Stimulated activated CD8-positive, alpha-beta memory T cell treated with anti-CD3 and anti-CD28 coated beads, Interleukin-4, amount 100 ng/mL, for 4 hours (primary cell): ENCODE measurements around the gene C11orf68.

Experiments used
- DNase-seq, 2 donors: peaks; one replicate each; pipeline ENCODE4 v3.0.0-alpha.2; 2020; ENCODE audit warnings: low read depth in 2 of 2, low spot score in 1 of 2

Gene C11orf68

DNA sequence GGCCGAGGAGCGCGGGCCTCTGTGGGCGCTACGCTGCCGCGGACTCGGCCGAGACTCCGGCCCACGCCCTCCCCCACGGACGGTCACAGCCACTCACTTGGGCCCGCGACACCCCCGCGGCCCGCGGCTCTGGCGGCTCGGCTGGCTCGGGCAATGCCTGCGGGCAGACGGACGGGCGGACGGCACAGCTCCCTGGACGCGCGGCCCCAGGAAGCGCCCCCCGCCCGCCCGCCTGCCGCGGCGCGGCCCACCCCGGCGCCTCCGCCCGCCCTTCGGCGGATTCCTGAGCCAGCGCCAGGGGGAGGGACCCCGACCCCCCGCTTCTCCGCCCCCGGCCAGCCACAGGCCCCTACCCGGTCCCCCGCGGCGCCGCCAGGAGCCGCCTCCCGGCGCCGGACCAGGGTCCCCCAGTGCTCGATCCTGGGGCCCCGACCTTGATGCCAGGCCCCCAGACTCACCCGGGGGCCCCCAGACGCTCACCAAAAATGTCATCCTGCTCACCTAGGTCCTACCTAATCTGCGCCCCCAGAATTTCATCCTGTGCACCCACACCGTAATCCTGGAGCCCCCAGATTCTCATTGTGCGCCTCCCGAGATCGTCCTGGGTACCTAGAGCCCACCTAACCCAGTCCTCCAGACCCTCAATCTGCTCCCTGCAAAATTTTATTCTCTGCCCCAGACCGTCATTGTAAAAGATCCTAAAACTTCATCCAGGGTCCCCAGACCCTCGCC, 46.1 kb downstream of the C11orf68 start, which contains the start of gene EFEMP2:
TSS of gene EFEMP2 (minus strand) at position 215 of the 732 bp plus-strand sequence. CDS start 446 bp downstream, outside the sequence.
- DNase-seq: no peak

DNA sequence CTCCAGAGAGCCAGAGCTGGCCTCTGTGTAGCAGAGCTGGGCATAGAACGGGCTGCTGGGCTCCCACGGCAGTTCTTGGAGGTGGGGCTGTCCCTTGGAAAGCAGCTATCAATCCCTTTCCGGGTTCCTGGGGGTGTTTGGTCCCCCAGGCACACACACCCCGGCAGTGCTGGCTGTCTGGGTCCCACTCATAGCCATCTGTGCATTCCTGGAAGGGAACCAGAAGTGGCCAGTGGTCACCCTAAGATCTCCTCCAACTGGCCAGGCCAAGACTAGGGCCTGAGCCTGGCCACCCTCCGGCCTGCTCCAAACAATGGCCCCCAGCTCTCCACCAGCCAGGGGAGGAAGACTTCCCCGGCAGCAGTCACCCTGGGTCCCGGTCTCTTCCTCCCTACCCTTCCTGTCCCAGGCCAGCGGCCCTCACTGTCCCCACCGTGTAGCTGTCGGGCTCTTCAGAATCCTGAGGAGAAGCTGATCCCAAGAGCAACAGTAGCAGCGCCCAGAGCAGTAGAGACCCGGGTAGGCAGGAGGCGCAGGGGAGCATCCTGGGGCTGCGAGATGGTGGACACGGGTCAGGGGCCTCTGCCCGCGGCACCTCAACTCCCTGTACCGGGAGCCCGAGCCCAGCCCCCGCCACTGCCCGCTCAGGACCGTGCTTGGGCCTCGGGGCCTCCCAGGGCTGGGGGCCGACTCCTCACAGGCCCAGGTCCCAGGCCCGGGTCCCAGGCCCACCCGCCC, 46.9 kb downstream of the C11orf68 start:
- no peak for DNase-seq

DNA sequence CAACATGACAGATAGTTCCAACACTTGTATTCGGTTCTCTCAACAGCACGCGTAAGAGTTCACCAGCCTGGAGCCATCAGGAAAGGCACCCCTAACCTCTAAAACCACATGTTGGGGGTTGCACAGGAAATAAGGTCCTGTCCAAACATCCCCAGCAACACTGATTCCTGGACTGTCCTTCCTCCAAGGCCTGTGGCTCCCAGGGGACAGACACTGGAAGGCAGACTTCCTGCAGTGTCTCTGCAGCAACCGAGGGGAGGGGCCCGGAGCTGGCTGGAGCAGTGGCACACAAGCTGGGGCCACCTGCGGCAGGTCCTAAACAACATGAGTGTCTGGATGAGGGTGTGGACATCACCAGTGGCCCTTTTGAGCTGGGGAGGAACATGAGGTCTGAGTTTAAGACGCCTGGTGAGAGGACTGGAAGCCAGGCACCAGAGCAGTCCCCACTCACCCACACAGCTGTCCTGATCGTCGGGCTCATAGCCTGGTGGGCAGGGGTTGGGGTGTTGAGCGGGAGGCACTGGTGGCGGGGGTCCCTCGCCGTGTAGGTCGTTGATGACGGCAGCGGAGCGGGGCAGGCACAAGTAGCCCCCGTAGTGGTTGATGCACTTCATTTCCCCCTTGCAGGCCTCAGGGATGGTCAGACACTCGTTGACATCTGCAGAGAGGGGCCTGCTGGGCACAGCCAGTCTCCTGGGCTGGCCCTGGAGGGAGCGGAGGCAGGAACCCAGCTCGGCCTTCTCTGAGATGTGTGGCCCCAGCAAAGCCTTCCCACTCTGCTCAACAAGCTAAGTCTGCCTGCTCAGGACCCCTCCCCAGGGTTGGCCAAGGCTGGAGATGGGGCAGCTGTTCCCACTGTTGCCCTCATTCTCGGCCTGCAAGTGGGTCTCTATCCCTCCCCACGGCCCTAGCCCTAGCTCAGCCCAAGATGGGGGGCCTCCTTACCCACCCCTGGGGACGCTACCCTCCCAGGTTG, 47.9 kb downstream of the C11orf68 start:
- no peak for DNase-seq

- DNase-seq: no peak
Measured at GRCh38 chr11:65870307-65870658, 48.6 kb downstream of the C11orf68 start.

GRCh38 chr11:65869643-65870306, 49.1 kb downstream of the C11orf68 start:
- no peak for DNase-seq

DNA sequence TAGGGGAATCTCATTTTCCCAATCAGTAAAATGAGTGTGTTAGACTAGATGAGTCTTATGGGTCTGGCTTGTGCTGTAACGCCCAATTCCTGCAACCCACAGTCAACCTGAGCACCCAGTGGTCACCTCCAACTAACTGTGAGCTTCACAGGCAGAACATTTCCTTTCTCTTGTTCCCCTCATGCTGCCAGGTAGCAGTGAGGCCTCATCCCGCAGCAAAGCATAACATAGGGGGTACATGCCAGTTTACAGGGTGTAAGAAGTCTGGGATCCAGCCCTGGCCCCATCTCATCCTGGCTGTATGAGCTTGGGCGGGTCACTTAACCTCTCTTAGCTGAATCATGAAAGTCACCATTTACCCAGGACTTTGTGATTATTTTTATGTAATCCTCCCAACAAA, 50.0 kb downstream of the C11orf68 start:
- DNase-seq: no peak

GRCh38 chr11:65868076-65868667, 50.7 kb downstream of the C11orf68 start:
- no peak for DNase-seq

- no peak for DNase-seq
Measured at GRCh38 chr11:65867284-65868071, 51.4 kb downstream of the C11orf68 start.
